GM18909 (cell line): Measurements from ENCODE around the gene PLOD2.
A peak's percentile ranks its signal among the peaks of the same experiment; 100 is the strongest.

Experiments
- ATAC-seq: cut with Tn5 transposase; IDR thresholded peaks from one replicate; pipeline ENCODE4 v1.9.1; 2021; ENCODE audit warnings: mild to moderate bottlenecking; ENCODE audit not compliant: unreplicated experiment, poor library complexity

PLOD2 gene

GRCh38 chr3:146166826-146167225, 5.8 kb upstream of the PLOD2 start:
- ATAC-seq, result no peak

DNA sequence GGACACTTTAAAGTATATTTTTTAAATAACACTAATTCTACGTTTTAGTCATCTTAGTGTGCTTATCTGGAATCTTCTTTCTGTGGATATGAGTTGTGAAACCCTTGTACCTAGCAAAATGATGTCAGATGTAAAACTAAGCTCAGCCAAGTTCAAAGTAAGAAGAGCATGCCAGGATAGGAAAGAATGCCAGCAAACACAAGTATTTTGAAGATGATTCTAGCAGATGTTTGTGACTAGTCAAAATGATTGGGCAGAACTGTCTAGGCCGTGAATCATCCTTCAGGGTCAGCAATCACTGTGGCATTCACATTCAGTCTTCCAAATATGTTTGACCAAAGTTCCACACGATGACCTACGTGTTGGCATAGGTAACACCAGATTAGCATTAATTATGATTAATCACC, 5.4 kb upstream of the PLOD2 start:
- ATAC-seq, result no peak

GRCh38 chr3:146165877-146166276, 4.9 kb upstream of the PLOD2 start:
- no peak for ATAC-seq

GRCh38 chr3:146164971-146165769, 4.2 kb upstream of the PLOD2 start:
- no peak for ATAC-seq

GRCh38 chr3:146164506-146164905, 3.5 kb upstream of the PLOD2 start:
- no peak for ATAC-seq

DNA sequence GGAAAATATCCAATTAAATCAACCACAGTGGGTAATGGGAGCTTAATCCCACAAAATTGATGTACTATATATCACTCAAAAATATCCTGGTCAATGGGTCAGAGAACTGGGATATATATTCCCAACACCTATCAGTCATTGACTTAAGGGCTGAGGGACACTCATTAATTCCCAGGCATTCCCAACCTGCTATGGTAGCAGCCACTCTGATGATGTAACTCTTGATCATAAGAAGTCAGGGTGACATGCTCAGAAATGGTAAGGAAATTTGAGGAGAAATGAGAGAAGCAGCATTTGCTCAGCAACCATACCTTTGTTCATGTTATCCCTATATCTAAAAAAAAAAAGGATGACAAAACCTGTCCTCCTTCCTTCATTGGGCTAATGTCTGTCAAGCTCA, 3.1 kb upstream of the PLOD2 start:
- no peak for ATAC-seq

- ATAC-seq, result no peak
Measured at GRCh38 chr3:146163584-146163983, 2.6 kb upstream of the PLOD2 start.

GRCh38 chr3:146162561-146162960, 1.6 kb upstream of the PLOD2 start:
- ATAC-seq, result no peak

DNA sequence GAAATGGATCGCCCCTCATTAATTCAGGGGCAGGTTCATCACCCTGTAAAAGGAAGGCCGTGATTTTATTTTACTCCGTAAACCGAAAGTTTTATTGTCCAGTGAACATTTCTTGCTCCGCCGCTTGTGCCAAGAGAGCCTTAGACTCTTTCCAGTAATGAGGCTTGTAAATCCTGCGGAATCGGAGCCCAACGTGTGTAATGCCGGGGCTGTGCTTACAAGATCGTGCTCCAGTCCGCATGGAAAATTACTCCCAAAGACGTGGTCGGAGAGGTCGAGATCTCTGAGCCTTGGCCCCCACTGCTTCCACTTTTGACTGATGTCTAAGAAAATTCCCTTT, 649 bp upstream of the PLOD2 start:
- no peak for ATAC-seq

DNA sequence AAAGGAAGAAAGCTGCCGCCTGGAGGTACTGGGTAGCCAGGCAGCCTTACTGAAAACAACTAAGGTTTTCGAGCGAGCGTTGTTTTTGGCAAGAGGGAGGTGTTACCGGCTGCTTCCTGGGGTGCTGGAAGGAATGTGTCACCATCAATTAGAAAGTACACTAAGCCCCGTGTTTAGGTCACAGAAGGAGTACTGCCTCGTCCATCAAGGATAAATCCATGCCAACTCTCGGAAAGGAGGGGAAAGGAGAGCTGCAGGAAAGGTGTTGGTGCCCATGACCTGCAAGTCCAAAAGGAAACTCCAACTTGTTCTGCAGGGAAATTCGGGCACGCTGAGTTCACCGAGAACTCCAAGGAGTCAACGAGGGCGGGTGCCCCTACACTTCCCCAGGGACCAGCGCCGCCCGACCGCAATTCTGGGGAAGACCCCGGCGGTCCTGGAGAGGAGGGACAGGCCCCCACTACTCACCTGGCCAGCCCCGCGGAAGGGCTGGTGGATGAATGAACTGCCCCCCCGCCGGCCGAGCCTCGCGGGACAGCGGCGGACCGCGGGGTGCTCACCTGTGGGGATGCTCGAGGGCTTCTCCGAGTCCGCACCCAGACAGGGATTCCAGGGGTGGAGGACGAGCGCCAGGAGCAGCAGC, 542 bp downstream of the PLOD2 start:
- peak; percentile 38 for ATAC-seq

GRCh38 chr3:146159616-146160320, 1.2 kb downstream of the PLOD2 start:
- ATAC-seq, result no peak

DNA sequence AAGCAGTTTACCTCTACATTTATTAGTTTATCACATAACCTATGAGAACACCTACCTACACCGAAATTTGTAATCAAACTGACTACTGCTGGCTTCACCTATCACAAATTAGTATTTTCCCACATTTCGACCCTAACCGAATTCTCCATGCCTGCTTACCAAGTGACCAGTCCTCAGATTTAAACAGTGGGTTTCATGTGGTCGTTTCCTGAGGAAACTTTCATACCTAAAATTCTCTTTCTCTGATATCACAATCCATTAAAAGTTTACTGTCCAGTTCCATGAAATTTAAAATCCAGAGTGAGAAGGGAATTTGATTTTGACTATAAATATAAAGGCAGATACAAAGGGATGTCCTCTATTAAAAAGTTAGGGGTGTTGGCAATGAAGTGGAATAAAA, 1.9 kb downstream of the PLOD2 start:
- ATAC-seq, result no peak

- ATAC-seq, result no peak
Measured at GRCh38 chr3:146157325-146158060, 3.5 kb downstream of the PLOD2 start.

- ATAC-seq, result no peak
Measured at GRCh38 chr3:146156666-146157314, 4.2 kb downstream of the PLOD2 start.

- no peak for ATAC-seq
Measured at GRCh38 chr3:146156095-146156494, 4.9 kb downstream of the PLOD2 start.

DNA sequence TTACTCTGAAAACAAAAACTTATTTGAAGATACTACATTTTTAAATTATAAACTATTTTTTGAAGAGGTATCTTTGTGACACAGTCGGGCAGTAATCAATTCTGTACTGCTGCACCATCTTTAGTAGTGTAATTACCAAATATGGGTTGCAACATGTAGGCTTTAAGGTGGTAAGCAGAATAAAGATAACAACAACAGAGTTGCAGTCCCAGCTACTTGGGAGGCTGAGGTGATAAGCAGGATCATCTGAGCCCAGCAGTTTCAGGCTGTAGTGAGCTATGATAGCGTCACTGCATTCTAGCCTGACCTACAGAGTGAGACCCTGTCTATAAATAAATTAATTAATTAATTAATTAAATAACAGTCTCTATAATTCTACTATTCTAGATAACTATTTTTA, 6.0 kb downstream of the PLOD2 start:
- no peak for ATAC-seq

GRCh38 chr3:146154316-146154715, 6.7 kb downstream of the PLOD2 start:
- no peak for ATAC-seq

- ATAC-seq, result no peak
Measured at GRCh38 chr3:146153429-146153828, 7.6 kb downstream of the PLOD2 start.

- no peak for ATAC-seq
Measured at GRCh38 chr3:146152834-146153233, 8.2 kb downstream of the PLOD2 start.

DNA sequence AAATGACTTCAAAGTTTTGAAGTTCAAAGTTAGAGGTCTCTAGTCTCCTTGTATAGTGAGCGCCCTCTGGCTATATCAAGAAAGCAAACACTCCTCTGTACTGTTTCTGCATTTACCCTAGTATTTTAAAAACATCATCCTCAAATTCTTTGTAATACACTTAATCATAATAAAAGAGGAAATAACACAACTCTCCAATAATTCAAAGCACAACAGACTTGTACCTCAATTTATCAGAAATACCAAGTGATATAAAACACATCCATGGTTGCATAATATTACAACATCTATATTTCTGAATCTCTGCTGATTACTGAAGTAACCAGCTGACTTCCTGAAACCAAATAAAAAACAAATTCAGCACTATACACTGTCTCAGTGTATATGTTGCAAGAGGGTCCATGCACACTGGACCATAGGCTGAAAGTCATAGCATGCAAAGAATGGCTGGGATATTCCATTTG, 12.5 kb downstream of the PLOD2 start:
- ATAC-seq, result no peak
